GM19193 (cell line): Measurements from ENCODE around the gene TMEM45A.

Experiments used
- POLR2A ChIP-seq: IDR thresholded peaks from 4 replicates; pipeline ENCODE4 v1.6.1; 2011; ENCODE audit not compliant: insufficient read depth, insufficient read length; ENCODE audit errors: extremely low read depth

The TMEM45A gene

DNA sequence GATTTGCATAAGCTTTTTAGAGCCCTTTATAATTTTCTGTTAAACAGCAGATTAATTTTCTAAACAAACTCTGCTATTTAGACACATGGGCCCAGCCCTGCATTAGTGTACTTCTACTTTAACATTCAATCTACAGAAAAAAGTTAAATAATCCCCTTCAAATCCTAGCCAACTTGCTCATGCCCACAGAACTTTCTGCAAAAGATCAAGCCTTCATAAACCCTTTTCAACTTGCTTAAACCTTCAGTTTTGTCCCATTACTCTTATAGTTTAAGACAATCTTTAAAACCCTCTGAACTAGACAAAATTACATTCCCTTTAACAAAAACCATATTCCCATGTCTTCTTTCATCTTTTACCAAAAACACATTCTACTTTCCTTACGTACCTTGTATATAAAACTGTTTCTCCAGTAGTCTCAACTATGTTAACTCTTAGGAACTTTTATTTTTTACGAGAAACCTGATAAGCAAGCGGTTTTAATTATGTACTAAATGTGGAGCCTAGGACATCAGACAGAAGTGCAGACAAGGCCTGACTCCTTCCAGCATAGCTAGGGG, 91.8 kb downstream of the TMEM45A start:
- TF ChIP-seq POLR2A = no peak

DNA sequence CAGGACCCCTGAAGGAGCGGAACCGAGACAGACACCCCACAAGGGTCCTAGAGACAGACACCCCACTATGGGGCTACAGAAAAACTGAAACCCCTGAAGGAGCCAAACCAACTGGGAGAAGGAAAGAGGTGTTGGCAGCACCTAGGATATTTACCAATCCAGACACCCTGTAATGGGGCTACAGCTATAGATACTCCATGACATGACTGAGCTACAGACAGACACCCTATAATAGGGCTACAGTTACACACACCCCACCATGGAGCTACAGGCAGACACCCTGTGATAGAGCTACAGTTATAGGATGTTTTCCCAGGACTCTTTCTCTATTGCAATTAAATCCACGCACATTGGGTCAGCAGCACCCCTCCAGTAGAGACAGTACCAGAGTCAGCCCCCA, 94.4 kb downstream of the TMEM45A start:
- TF ChIP-seq POLR2A = no peak

DNA sequence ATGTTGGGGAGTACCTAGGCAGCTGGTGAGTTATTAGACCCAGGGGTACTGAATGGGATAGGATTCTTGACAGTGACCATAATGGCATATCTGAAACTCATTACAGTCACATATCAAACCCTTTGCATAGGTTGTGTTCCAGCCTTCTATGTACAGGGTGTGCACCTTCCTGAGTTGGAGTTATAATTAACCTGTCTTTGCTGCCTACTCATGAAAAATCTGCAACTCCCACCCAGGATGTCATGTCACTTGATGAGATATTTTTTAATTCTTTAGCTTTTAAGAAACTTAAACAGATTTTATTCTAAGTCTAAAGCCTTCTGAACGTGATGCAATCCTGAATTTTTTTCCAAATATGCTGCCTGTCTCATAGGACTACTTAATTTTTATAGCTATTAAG, 95.8 kb downstream of the TMEM45A start:
- no peak for TF ChIP-seq POLR2A

DNA sequence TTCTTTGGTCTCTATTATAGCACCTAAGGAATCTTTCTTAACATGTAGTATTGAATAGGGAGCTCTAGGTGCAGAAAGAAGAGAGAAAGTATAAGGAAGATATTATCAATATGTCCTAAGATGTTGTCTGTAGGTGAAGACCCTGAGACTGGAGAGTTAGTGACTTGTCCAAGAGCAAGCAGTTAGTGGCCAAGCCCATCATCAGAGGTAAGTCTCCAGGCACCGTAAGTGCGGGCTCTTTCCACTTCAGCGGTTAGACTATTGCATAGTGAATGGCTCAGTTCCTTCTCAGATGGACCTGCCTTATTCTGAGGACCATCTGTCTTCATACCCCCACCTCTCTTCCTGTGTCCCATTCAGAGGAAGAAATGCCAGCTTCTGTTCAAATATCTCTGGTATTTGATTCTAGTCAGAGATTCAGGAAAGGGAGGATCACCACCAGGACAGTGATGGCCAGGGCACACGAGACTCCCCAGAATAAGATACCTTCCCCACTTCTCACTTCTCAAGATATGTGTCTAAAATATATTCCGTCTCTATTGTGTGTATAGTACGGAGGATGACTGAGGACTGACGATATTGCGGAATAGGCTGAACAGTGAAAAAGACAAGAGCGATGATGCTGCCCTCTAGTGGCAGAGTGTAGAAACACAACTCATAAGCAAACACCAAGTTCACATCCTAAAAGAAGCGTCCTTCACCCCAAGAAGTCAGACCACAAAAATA, 97.9 kb downstream of the TMEM45A start:
- no peak for TF ChIP-seq POLR2A

DNA sequence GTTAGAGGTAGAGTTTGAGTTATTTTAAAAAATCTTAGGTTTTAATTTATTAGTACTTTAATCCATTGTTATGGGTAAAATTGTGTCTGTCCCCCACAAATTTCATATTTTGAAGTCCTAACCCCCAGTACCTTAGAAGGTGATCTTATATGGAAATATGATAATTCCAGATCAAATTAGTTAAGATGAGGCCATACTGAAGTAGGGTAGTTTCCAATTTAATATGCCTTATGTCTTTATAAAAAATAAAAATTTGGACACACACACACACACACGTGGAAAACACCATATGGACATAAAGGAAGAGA, 98.4 kb downstream of the TMEM45A start:
- no peak for TF ChIP-seq POLR2A

DNA sequence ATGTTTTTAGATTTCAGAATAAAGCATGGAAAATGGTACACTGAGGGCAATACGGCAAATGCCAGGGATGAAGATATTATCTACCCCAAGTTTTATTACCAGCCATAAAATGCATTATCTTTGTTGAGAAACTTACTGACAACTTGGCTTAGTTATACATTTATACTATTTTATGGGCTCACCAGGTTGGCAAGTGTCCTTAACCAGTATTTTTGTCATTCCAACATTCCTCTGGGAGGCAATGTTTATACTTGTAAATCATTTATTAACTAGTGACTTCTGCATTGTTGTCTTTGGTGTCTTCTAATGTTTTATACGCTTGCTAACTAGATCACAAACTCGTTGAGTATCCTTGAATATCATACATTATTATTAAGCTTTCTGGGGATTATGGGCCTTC, 99.0 kb downstream of the TMEM45A start:
- TF ChIP-seq POLR2A = no peak

DNA sequence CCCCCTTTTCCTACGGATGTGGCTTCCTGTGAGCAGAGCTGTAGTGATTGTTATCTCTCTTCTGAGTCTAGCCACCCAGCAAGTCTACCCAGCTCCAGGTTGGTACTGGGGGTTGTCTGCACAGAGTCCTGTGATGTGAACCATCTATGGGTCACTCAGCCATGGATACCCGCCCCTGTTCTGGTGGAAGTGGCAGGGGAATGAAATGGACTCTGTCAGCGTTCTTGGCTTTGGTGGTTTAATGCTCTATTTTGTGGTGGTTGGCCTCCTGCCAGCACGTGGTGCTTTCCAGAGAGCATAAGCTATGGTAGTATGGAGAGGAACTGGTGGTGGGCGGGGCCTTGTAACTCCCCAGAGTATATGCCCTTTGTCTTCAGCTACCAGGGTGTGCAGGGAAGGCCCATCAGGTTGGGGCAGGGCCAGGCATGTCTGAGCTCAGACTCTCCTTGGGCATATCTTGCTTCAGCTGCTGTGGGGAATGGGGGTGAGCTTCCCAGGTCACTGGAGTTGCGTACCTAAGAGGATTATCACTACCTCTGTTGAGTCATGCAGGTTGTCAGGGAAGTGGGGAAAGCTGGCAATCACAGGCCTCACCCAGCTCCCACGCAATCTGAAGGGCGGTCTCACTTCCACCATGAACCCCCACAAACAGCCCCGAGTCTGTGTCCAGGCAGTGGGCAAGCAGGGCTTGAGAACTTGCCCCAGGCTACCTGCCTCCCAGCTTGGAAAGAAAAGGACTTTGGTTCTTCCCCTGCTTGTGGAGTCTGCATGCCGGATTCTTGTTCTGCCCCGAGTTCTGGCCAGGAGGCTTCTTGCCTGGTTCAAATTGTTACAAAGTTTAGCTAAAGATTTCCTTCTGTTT, 108.0 kb downstream of the TMEM45A start:
- no peak for TF ChIP-seq POLR2A

DNA sequence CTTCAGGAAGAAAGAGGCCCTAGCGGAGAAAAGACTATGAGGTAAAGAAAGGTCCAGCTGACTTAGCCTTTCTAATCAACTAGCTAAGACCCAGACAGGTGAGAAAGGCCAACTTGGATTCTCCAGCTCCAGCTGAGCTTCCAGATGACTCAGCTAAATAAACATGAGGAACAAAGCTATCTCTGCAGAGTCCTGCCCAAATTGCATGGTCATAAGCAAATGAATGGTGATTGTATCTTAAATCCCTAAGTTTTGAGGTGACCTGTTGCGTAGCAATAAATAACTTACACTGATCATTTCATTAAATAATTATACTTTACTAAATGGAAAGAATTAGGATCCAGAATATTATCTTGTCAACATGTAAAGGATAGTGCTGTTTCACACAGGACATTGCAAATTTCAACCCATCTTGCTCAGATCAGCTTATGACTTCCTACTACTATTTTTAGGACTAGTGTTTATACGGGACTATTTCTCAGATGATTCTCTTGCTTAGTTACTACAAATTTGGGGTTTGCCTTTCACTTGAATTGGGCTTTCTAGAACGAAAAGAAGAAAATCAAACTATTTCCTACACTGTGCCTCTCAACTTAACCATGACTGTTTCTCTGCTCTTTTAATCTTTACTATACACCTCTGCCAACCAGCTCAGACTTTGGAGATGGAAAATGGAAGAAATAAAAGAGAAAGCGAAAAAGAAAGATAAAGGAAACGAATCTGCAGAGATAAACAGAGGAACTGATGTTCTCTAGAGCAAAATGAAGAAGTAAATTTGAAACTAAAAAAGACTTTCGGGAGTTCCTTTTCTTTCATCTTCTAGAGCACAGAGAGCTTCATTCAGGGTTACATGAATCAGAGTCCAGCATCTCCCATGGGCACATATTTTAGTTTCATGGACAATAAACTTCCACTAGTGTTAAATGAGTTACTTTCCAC, 110.4 kb downstream of the TMEM45A start:
- no peak for TF ChIP-seq POLR2A

DNA sequence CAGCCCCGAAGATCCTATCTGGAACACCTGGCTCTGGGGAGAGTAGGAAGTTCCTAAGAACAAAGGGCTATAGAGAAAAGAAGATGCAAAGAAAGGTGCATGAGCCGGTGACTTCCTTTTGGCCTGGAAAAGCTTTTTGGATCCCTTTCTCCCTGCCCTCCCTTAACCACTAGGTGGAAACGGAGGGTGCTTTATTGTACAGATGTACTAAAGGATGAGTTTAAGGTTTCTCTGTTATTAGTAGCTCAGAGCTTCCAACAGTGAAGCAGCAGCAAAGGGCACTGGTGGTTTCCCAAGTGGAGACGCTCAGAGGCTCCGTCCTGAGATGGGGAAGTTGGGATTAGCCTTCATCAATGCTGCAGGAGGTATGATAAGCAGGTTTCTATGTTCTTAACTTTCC, 111.0 kb downstream of the TMEM45A start:
- TF ChIP-seq POLR2A = peak; percentile 30

DNA sequence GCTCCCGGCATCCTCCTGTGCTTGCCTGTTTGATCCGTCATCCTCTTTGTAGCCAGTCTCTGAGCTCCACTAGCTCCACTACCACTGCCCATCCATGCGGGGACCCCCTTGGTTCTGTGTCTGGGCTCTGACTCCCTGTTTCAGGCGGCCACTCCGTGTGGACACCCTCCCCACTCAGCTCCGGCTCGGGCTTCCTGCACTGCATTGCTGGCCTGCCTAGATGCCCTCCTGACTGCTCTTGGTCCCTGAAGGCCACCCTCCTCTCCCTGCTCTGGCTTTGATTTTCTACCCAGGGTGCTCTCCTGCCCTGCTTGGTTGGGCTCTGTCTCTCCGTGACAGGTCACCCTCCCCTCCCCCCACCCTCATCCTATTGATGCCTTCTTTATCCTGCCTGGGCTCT, 112.9 kb downstream of the TMEM45A start:
- TF ChIP-seq POLR2A = no peak

DNA sequence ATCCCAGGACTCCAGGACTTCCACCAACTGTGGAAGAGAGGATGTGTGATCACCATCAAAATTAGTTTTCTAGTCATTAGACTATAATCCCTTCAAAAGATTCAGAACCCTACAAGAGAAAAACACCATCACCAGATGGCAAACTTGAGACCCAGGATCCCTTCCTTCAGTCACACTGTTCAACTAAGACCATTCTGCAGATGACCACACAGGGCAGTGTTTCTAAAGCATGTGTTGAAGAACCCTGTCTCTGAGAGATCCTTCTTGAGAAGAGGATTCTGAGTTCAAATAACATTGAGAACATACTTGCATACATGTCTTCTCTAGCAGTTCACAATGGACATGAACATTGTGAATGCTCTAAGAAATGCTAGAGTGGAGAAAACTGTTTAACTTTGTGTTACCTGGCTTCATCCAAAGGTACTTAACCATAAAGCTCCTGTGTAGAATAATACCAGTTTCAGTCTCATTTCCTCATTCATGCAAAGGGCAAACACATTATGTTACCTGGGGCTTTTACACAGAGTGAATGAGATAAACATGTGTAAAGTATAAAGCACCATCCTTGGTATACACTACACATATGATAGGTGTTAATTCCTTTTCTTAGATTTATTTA, 114.6 kb downstream of the TMEM45A start:
- TF ChIP-seq POLR2A = no peak

DNA sequence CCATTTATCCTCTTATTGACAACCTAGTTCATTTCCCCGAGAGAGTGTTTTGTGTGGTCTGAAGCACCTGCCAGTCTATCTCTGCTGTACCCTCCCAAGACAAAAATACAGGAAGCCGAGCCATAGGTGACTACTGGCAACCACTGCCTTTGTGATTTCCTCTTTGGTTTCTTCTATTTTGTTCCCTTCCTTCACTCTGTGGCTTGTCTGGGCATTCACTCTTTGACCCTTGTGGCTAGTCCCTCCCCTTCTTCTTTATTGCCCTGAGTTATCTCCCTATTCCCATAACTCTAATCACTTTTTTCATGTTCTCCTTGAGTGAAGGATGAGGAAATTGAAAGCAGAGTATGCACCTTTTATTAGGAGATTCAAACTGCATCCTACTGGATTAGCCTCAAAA, 116.9 kb downstream of the TMEM45A start, which contains the start of gene ADGRG7:
Gene ADGRG7, plus strand, starts transcription at position 297 of the 400 bp plus-strand sequence. CDS start 256 bp downstream, outside the sequence.
- no peak for TF ChIP-seq POLR2A

DNA sequence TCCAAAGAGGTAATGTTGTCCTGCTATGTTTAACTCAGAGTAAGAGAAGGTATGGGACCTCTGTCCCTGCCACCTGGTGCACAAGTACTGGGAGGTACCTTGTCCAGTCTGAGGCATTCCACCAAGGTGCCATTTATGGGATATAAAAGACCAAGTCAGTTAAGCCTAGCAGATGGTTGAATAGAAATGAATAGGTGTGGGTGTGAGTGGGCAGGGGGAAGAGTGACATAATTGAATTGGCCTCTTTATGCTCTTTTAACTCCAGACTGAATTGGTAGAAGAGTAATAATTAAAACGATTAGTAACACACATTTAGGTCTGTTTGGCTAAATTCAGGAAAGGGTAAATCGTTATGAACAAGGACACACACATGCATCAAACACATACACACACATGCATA, 117.5 kb downstream of the TMEM45A start:
- no peak for TF ChIP-seq POLR2A

DNA sequence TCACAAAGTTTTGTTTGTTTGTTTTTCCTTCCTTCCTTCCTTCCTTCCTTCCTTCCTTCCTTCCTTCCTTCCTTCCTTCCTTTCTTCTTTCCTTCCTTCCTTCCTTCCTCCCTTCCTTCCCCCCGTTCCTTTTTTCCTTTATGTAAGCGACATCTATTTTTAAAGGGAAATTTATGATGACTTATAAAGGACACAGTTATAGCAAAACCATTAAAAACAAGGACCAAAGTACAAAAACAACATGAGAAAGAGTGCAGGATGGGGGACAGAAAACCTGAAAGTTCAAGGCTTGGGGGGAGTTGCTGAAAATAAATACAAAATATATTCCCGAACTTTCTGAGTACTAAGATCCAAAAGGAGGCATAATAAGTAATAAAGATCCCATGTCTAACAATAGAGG, 118.8 kb downstream of the TMEM45A start:
- no peak for TF ChIP-seq POLR2A

DNA sequence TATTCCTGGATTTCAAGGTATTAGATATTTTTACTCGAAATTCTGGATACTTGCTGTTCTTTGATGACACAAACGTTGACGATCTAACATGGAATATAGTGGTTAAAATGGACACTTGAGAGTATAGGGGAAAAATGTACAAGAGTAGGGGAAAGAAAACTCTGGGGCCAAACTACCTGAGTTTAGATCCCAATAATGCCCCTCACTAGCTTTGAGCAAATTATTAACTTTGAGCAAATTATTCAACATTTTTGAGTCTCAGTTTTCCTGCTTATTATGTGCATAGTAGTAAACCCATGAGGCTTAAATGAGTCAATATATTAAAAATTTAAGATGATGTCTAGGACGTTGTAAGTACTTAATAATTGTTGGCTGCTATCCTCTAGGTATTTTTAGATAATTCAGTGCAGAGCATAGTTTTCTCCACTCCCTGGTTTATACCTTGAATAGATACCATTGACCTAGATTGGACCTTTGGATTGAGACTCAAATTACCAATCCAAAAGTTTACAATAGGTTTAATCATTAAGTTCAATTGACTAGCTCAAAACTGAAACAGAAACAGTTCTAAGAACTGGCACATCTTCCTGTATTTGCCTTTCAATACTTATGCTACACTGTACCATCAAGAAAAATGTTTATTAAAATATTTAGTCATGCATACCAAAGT, 121.4 kb downstream of the TMEM45A start:
- TF ChIP-seq POLR2A = no peak

DNA sequence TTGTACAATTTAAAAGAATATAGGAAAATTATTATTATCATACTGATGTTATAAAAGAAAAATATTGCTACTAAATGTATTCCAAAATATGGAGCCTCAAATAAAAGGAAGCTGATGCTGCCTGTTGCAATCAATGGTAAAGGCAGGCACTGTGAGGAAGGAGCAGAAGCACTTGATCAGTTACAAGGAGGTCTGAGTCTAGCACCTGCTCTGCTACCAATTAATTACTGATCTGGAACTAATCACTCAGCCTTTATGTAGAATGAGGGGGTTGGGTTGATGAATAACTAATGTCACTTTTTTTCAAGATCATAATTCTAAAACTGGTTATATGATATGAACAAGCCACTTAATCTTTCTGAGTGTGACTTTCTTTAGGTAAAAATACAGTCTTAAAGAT, 122.5 kb downstream of the TMEM45A start:
- TF ChIP-seq POLR2A = no peak
